Activated CD4-positive, alpha-beta T cell treated with anti-CD3 and anti-CD28 coated beads, Interleukin-2, Interleukin-4, amounts not matched to agents 100 ng/mL and 50 ng/mL, durations not matched to agents 16 hours and 8 hours (primary cell): ENCODE measurements around the gene LMF1.
"Not testable (repeated sequence)": the region's sequence is repeated elsewhere in the genome, so short reads cannot be mapped to it uniquely, and the experiment has no call there.

Experiments
- DNase-seq: peaks from one replicate; pipeline ENCODE4 v3.0.0-alpha.2; 2020; ENCODE audit warnings: low spot score

Gene LMF1

GRCh38 chr16:892536-893255 is 78.1 kb downstream of the LMF1 start:
- no peak for DNase-seq

GRCh38 chr16:892006-892405 is 78.8 kb downstream of the LMF1 start:
- no peak for DNase-seq

- no peak for DNase-seq
These were observed 79.4 kb downstream of the LMF1 start for GRCh38 chr16:891353-891740.

- DNase-seq: no peak
These were observed 80.0 kb downstream of the LMF1 start for GRCh38 chr16:890716-891352.

- no peak for DNase-seq
These were observed 80.6 kb downstream of the LMF1 start for GRCh38 chr16:890217-890616.

GRCh38 chr16:889586-889985 is 81.2 kb downstream of the LMF1 start:
- DNase-seq: no peak

GRCh38 chr16:888901-889570 is 81.7 kb downstream of the LMF1 start:
- DNase-seq: no peak

GRCh38 chr16:888456-888855 is 82.3 kb downstream of the LMF1 start:
- not testable (repeated sequence) for DNase-seq

- DNase-seq: no peak
These were observed 82.9 kb downstream of the LMF1 start for GRCh38 chr16:887846-888245.

- DNase-seq: no peak
These were observed 83.7 kb downstream of the LMF1 start for GRCh38 chr16:886802-887731.

GRCh38 chr16:886084-886543 is 84.7 kb downstream of the LMF1 start:
- DNase-seq: no peak

- no peak for DNase-seq
These were observed 85.4 kb downstream of the LMF1 start for GRCh38 chr16:885391-885790.

- no peak for DNase-seq
These were observed 86.6 kb downstream of the LMF1 start for GRCh38 chr16:884232-884631.

GRCh38 chr16:883781-884180 is 87.0 kb downstream of the LMF1 start:
- no peak for DNase-seq

GRCh38 chr16:883340-883739 is 87.4 kb downstream of the LMF1 start:
- DNase-seq: no peak

GRCh38 chr16:882671-883070 is 88.1 kb downstream of the LMF1 start:
- DNase-seq: not testable (repeated sequence)

GRCh38 chr16:882256-882655 is 88.5 kb downstream of the LMF1 start:
- DNase-seq: no peak

GRCh38 chr16:881219-882097 is 89.3 kb downstream of the LMF1 start:
- no peak for DNase-seq

- DNase-seq: no peak
These were observed 90.2 kb downstream of the LMF1 start for GRCh38 chr16:880471-881171.

- DNase-seq: no peak
These were observed 90.8 kb downstream of the LMF1 start for GRCh38 chr16:879986-880385.
